ENCODE data around the gene ANKRD13B.

Gene ANKRD13B

DNA sequence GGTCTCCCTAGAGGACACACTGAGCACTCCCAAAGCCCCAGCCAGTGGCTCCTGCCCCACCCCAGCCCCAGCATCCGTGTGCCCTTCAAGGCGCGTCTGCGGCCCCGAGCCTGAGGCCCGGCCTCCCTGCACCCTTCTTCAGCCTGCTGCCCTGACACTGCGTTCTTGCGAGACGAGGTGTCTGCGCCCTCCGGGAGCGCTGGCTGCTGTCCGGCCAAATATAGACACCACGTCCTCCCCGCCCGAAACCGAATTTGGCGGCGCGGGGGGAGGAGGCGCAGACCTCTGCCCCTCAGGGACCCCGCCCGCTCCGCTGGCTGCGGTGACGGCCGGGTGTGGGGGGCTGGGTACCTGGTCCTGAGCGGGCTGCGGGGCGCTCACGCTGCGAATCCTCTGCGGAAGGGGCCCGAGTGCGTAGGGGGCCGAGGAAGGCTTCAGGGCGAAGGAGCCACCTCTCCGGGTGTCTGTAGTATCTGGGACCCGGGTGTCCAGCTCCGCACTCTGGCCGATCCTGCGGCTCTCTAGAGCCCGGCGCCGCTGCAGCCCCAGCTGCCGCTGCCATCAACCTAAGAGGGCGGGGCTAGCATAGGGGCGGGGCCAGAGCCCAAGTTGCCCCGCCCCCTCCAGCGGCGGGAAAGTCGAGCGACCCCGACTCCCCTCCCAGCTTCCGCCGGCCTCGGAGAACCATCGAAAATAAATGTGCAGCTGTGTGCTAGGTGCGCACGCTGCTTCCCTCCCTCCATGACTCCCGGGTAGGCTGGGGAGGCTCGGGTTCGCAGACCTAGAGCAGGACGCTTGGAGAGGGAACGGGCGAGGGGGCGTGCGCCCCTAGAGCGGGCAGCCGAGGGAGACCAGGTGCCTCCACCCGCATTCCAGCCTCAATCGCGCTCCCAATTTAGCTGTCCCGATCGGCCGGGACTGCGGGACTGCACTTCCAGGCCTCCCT, 29.7 kb downstream of the ANKRD13B start, which contains the start of gene CORO6:
CORO6 (minus strand) TSS at position 576 of the 946 bp plus-strand sequence. CDS start 1,491 bp downstream, outside the sequence.
- ChIA-PET CTCF (interaction anchor here (0.5 to 1.4 kb wide), 5 partner anchors 13 to 505 kb away, joined by 3 to 6 read pairs (median 4); partner anchors contain the start of gene ANKRD13B), POLR2A (interaction anchor here (0.6 to 1.8 kb wide), 8 partner anchors 16 to 455 kb away, joined by 3 to 11 read pairs (median 4); partner anchors contain the start of gene ANKRD13B)
- H3K4me1 ChIP-seq (ENCODE audit: control insufficient read depth, insufficient read depth, low read length): peaks cover 12% of the 10 kb centered on the region
- peak within 1 kb of the TSS; percentile 75 for H3K4me3 ChIP-seq (ENCODE audit: low read depth, low read length)
- no peaks in the 10 kb centered on the region for H3K36me3 ChIP-seq (ENCODE audit: control insufficient read depth in 2 of 2, insufficient read depth in 1 of 2, low read length in 2 of 2)
- H3K9me3 ChIP-seq (ENCODE audit: control insufficient read depth, insufficient read depth, low read depth, low read length): no peaks in the 10 kb centered on the region
- H3K27ac ChIP-seq (ENCODE audit: extremely low read depth, low read depth, low read length): peak within 1 kb of the TSS; percentile 40; the same call in 1 of the 2 replicates
- TF ChIP-seq BCL11A (tag by site-specific recombination; IDR thresholded peaks at IDR 0.05; ENCODE audit: low read depth) (0 out of 2 replicates have a peak, but pooled peaks have one; percentile 39), IKZF3 (tag by site-specific recombination; IDR thresholded peaks at IDR 0.05) (no peak), ZBTB8A (tag by site-specific recombination; IDR thresholded peaks at IDR 0.05) (peak; percentile 89), SCRT2 (tag by site-specific recombination; IDR thresholded peaks at IDR 0.05) (no peak), ZNF341 (tag by site-specific recombination; IDR thresholded peaks at IDR 0.05; ENCODE audit: low read depth) (peak; percentile 63), ZNF830 (tag by site-specific recombination; IDR thresholded peaks at IDR 0.05; ENCODE audit: low read depth) (no peak), ZNF48 (tag by site-specific recombination; IDR thresholded peaks at IDR 0.05) (no peak), ZNF660 (tag by site-specific recombination; IDR thresholded peaks at IDR 0.05) (no peak), ZNF335 (tag by site-specific recombination; conservative IDR thresholded peaks at IDR 0.05) (peak; percentile 98), ZNF292 (tag by site-specific recombination; IDR thresholded peaks at IDR 0.05; ENCODE audit: borderline replicate concordance, low read depth) (no peak), MYNN (tag by site-specific recombination; IDR thresholded peaks at IDR 0.05; ENCODE audit: borderline replicate concordance) (no peak), ZNF10 (tag by site-specific recombination; IDR thresholded peaks at IDR 0.05) (no peak), ZEB2 (tag by site-specific recombination; IDR thresholded peaks at IDR 0.05) (0 out of 2 replicates have a peak, but pooled peaks have one; percentile 30), ZNF24 (tag by site-specific recombination; IDR thresholded peaks at IDR 0.05) (no peak), ZNF146 (tag by site-specific recombination; IDR thresholded peaks at IDR 0.05) (no peak), PRDM2 (tag by site-specific recombination; IDR thresholded peaks at IDR 0.05; ENCODE audit: borderline replicate concordance) (no peak), ZBTB10 (tag by site-specific recombination; IDR thresholded peaks at IDR 0.05) (peak; percentile 63; the same call in 1 of the 2 replicates), ZNF623 (tag by site-specific recombination; IDR thresholded peaks at IDR 0.05) (no peak), ZNF76 (tag by site-specific recombination; IDR thresholded peaks at IDR 0.05; ENCODE audit: borderline replicate concordance, low read depth) (no peak), KLF9 (tag by site-specific recombination; IDR thresholded peaks at IDR 0.05; ENCODE audit: low read depth) (peak; percentile 90), ZBTB48 (tag by site-specific recombination; IDR thresholded peaks at IDR 0.05) (0 out of 2 replicates have a peak, but pooled peaks have one; percentile 29), ZNF600 (tag by site-specific recombination; IDR thresholded peaks at IDR 0.05) (no peak; the same call in 1 of the 2 replicates)
- TF ChIP-seq, protein P1, sequence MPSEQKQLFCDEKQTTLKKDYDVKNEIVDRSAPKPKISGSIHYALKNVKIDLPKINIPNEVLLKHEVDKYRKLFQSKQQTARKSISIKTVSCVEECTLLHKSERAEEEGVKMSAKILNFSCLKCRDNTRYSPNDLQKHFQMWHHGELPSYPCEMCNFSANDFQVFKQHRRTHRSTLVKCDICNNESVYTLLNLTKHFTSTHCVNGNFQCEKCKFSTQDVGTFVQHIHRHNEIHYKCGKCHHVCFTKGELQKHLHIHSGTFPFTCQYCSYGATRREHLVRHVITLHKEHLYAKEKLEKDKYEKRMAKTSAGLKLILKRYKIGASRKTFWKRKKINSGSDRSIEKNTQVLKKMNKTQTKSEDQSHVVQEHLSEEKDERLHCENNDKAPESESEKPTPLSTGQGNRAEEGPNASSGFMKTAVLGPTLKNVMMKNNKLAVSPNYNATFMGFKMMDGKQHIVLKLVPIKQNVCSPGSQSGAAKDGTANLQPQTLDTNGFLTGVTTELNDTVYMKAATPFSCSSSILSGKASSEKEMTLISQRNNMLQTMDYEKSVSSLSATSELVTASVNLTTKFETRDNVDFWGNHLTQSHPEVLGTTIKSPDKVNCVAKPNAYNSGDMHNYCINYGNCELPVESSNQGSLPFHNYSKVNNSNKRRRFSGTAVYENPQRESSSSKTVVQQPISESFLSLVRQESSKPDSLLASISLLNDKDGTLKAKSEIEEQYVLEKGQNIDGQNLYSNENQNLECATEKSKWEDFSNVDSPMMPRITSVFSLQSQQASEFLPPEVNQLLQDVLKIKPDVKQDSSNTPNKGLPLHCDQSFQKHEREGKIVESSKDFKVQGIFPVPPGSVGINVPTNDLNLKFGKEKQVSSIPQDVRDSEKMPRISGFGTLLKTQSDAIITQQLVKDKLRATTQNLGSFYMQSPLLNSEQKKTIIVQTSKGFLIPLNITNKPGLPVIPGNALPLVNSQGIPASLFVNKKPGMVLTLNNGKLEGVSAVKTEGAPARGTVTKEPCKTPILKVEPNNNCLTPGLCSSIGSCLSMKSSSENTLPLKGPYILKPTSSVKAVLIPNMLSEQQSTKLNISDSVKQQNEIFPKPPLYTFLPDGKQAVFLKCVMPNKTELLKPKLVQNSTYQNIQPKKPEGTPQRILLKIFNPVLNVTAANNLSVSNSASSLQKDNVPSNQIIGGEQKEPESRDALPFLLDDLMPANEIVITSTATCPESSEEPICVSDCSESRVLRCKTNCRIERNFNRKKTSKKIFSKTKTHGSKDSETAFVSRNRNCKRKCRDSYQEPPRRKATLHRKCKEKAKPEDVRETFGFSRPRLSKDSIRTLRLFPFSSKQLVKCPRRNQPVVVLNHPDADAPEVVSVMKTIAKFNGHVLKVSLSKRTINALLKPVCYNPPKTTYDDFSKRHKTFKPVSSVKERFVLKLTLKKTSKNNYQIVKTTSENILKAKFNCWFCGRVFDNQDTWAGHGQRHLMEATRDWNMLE (tag by site-specific recombination; conservative IDR thresholded peaks at IDR 0.05; ENCODE audit: low read depth): peak; percentile 21; the same call in 1 of the 2 replicates
